HEK293 (cell line): Measurements from ENCODE around the gene GPR39.

Experiments used
- CTCF ChIA-PET: fragments of 350-600 bp; formaldehyde crosslinking; extraction: SDS; loops from one replicate; lab custom pipeline; 2021; ENCODE audit warnings: antibody characterized with exemption; lab: Yijun Ruan, JAX
- POLR2A ChIA-PET: fragments of 300-600 bp; formaldehyde crosslinking; extraction: SDS; loops from one replicate; lab custom pipeline; 2020; ENCODE audit warnings: antibody characterized with exemption, inconsistent platforms; lab: Yijun Ruan, JAX
- H3K27ac ChIP-seq: fragments of 200-500 bp; sonication (Bioruptor generic); 2 replicates; pipeline ENCODE4 v1.5.1; 2014; ENCODE audit warnings: low read depth, low read length, control low read depth, inconsistent platforms; ENCODE audit errors: extremely low read depth
- H3K36me3 ChIP-seq, 2 experiments: fragments of 200-500 bp in 1 of 2; sonication (Bioruptor generic) in 1 of 2; 1 replicate in 1 of 2; 2 replicates in 1 of 2; pipeline ENCODE4 v1.5.1; 2014 to 2017; ENCODE audit warnings: inconsistent platforms in 2 of 2, low read length in 2 of 2; ENCODE audit not compliant: control insufficient read depth in 2 of 2, insufficient read depth in 1 of 2
- H3K4me1 ChIP-seq: fragments of 200-500 bp; sonication (Bioruptor generic); 2 replicates; pipeline ENCODE4 v1.5.1; 2014; ENCODE audit warnings: mild to moderate bottlenecking, low read length, inconsistent platforms; ENCODE audit not compliant: control insufficient read depth, insufficient read depth
- H3K4me3 ChIP-seq: 2 replicates; pipeline ENCODE4 v1.5.1; 2011; ENCODE audit warnings: low read depth, mild to moderate bottlenecking, control low read depth, low read length, moderate library complexity
- H3K9me3 ChIP-seq: fragments of 200-500 bp; sonication (Bioruptor generic); 2 replicates; pipeline ENCODE4 v1.5.1; 2014; ENCODE audit warnings: low read depth, low read length, inconsistent platforms; ENCODE audit not compliant: control insufficient read depth, insufficient read depth
- BCL11B ChIP-seq: fragments of 450-650 bp; formaldehyde crosslinking; IDR thresholded peaks from 2 replicates; pipeline ENCODE4 v1.5.1; 2016; ENCODE audit warnings: low read depth, missing biosample characterization, missing genetic modification characterization
- HOXD13 ChIP-seq: sonication (generic); formaldehyde crosslinking; IDR thresholded peaks from 2 replicates; pipeline ENCODE4 v1.8.0; 2022; ENCODE audit warnings: missing genetic modification reagents, borderline replicate concordance
- MEIS1 ChIP-seq: sonication (generic); formaldehyde crosslinking; IDR thresholded peaks from 2 replicates; pipeline ENCODE4 v1.8.1; 2022; ENCODE audit warnings: missing genetic modification reagents, mild to moderate bottlenecking, borderline replicate concordance
- MYNN ChIP-seq: fragments of 450-650 bp; formaldehyde crosslinking; IDR thresholded peaks from 2 replicates; pipeline ENCODE4 v1.5.1; 2016; ENCODE audit warnings: missing biosample characterization, missing genetic modification characterization, borderline replicate concordance
- PRDM6 ChIP-seq: fragments of 450-650 bp; formaldehyde crosslinking; IDR thresholded peaks from 2 replicates; pipeline ENCODE4 v1.5.1; 2017; ENCODE audit warnings: missing biosample characterization, missing genetic modification characterization
- SETDB1 ChIP-seq: IDR thresholded peaks from one replicate; pipeline ENCODE4 v1.6.1; 2017; ENCODE audit warnings: mild to moderate bottlenecking, low read length, moderate library complexity, mixed read lengths; ENCODE audit not compliant: insufficient read length
- ZFP3 ChIP-seq: fragments of 450-650 bp; formaldehyde crosslinking; IDR thresholded peaks from 2 replicates; pipeline ENCODE4 v1.5.1; 2016; ENCODE audit warnings: low read depth, missing biosample characterization, missing genetic modification characterization
- ZNF133 ChIP-seq: fragments of 450-650 bp; formaldehyde crosslinking; IDR thresholded peaks from 2 replicates; pipeline ENCODE4 v1.5.1; 2016; ENCODE audit warnings: missing biosample characterization, missing genetic modification characterization
- ZNF140 ChIP-seq: fragments of 450-650 bp; formaldehyde crosslinking; IDR thresholded peaks from 2 replicates; pipeline ENCODE4 v1.5.1; 2016; ENCODE audit warnings: missing biosample characterization, missing genetic modification characterization
- ZNF169 ChIP-seq: fragments of 450-650 bp; formaldehyde crosslinking; IDR thresholded peaks from 2 replicates; pipeline ENCODE4 v1.5.1; 2016; ENCODE audit warnings: missing biosample characterization, missing genetic modification characterization
- ZNF18 ChIP-seq: fragments of 450-650 bp; formaldehyde crosslinking; IDR thresholded peaks from 2 replicates; pipeline ENCODE4 v1.5.1; 2016; ENCODE audit warnings: missing biosample characterization, missing genetic modification characterization
- ZNF19 ChIP-seq: fragments of 450-650 bp; formaldehyde crosslinking; IDR thresholded peaks from 2 replicates; pipeline ENCODE4; 2016; ENCODE audit warnings: missing biosample characterization, missing genetic modification characterization, low read depth
- ZNF2 ChIP-seq: fragments of 450-650 bp; formaldehyde crosslinking; IDR thresholded peaks from 2 replicates; pipeline ENCODE4 v1.5.1; 2016; ENCODE audit warnings: missing biosample characterization, missing genetic modification characterization
- ZNF202 ChIP-seq: fragments of 450-650 bp; formaldehyde crosslinking; IDR thresholded peaks from 2 replicates; pipeline ENCODE4 v1.5.1; 2016; ENCODE audit warnings: missing biosample characterization, missing genetic modification characterization, borderline replicate concordance
- ZNF223 ChIP-seq: fragments of 450-650 bp; formaldehyde crosslinking; IDR thresholded peaks from 2 replicates; pipeline ENCODE4 v1.5.1; 2016; ENCODE audit warnings: missing biosample characterization, missing genetic modification characterization
- ZNF24 ChIP-seq: fragments of 450-650 bp; formaldehyde crosslinking; IDR thresholded peaks from 2 replicates; pipeline ENCODE4 v1.5.1; 2016; ENCODE audit warnings: missing biosample characterization, missing genetic modification characterization
- ZNF266 ChIP-seq: fragments of 450-650 bp; formaldehyde crosslinking; IDR thresholded peaks from 2 replicates; pipeline ENCODE4 v1.5.1; 2016; ENCODE audit warnings: missing biosample characterization, missing genetic modification characterization, low read depth
- ZNF391 ChIP-seq: fragments of 450-650 bp; formaldehyde crosslinking; IDR thresholded peaks from 2 replicates; pipeline ENCODE4 v1.5.1; 2016; ENCODE audit warnings: low read depth, missing biosample characterization, missing genetic modification characterization, borderline replicate concordance
- ZNF394 ChIP-seq: fragments of 450-650 bp; formaldehyde crosslinking; IDR thresholded peaks from 2 replicates; pipeline ENCODE4 v1.5.1; 2016; ENCODE audit warnings: missing biosample characterization, missing genetic modification characterization, mild to moderate bottlenecking, moderate library complexity, borderline replicate concordance
- ZNF510 ChIP-seq: fragments of 450-650 bp; formaldehyde crosslinking; IDR thresholded peaks from 2 replicates; pipeline ENCODE4 v1.5.1; 2018; ENCODE audit warnings: mild to moderate bottlenecking, missing genetic modification characterization, missing biosample characterization; ENCODE audit not compliant: insufficient replicate concordance
- ZNF558 ChIP-seq: fragments of 450-650 bp; formaldehyde crosslinking; IDR thresholded peaks from 2 replicates; pipeline ENCODE4 v1.5.1; 2016; ENCODE audit warnings: missing biosample characterization, missing genetic modification characterization
- ZNF560 ChIP-seq: fragments of 450-650 bp; formaldehyde crosslinking; IDR thresholded peaks from 2 replicates; pipeline ENCODE4 v1.5.1; 2017; ENCODE audit warnings: missing biosample characterization, missing genetic modification characterization, borderline replicate concordance
- ZNF571 ChIP-seq: fragments of 450-650 bp; formaldehyde crosslinking; IDR thresholded peaks from 2 replicates; pipeline ENCODE4 v1.5.0; 2017; ENCODE audit warnings: missing biosample characterization, missing genetic modification characterization
- ZNF600 ChIP-seq: fragments of 450-650 bp; formaldehyde crosslinking; IDR thresholded peaks from 2 replicates; pipeline ENCODE4 v1.5.1; 2016; ENCODE audit warnings: missing biosample characterization, missing genetic modification characterization
- ZNF623 ChIP-seq: fragments of 450-650 bp; formaldehyde crosslinking; IDR thresholded peaks from 2 replicates; pipeline ENCODE4 v1.5.1; 2016; ENCODE audit warnings: missing biosample characterization, missing genetic modification characterization
- ZNF670 ChIP-seq: fragments of 450-650 bp; formaldehyde crosslinking; IDR thresholded peaks from 2 replicates; pipeline ENCODE4 v1.5.1; 2016; ENCODE audit warnings: missing biosample characterization, missing genetic modification characterization, low read depth
- ZNF830 ChIP-seq: fragments of 450-650 bp; IDR thresholded peaks from 2 replicates; pipeline ENCODE4 v1.5.0; 2018; ENCODE audit warnings: missing biosample characterization, missing genetic modification characterization, low read depth, mild to moderate bottlenecking, moderate library complexity
- ZSCAN5A ChIP-seq: fragments of 450-650 bp; formaldehyde crosslinking; IDR thresholded peaks from 2 replicates; pipeline ENCODE4 v1.5.1; 2016; ENCODE audit warnings: missing biosample characterization, missing genetic modification characterization

The GPR39 gene

GRCh38 chr2:132403146-132403545 lies 13.5 kb upstream of the GPR39 start:
- ChIA-PET POLR2A (no interaction called here), CTCF (no interaction called here)
- H3K36me3 ChIP-seq = no peaks in the 10 kb centered on the region
- no peak overlapping the region for H3K4me3 ChIP-seq
- H3K27ac ChIP-seq = no peak overlapping the region
- no peak for TF ChIP-seq ZNF24 (tag by site-specific recombination)
- TF ChIP-seq ZNF623 (tag by site-specific recombination) = no peak
- no peak for TF ChIP-seq ZNF19
- TF ChIP-seq ZNF670 (tag by site-specific recombination) = no peak
- TF ChIP-seq ZNF202 = no peak
- TF ChIP-seq ZNF18 (tag by site-specific recombination) = no peak
- TF ChIP-seq ZNF391 (tag by site-specific recombination) = no peak
- no peak for TF ChIP-seq ZNF558 (tag by site-specific recombination)
- TF ChIP-seq ZSCAN5A = no peak
- TF ChIP-seq ZFP3 (tag by site-specific recombination) = no peak
- no peak for TF ChIP-seq ZNF394 (tag by site-specific recombination)
- TF ChIP-seq ZNF510 = no peak
- TF ChIP-seq ZNF600 (tag by site-specific recombination) = no peak
- no peak for TF ChIP-seq MYNN (tag by site-specific recombination)
- no peak for TF ChIP-seq ZNF133 (tag by site-specific recombination)
- no peak for TF ChIP-seq ZNF830 (tag by site-specific recombination)
- TF ChIP-seq ZNF560 = no peak
- no peak for TF ChIP-seq SETDB1
- TF ChIP-seq HOXD13 = no peak
- no peaks in the 10 kb centered on the region for H3K9me3 ChIP-seq
- no peaks in the 10 kb centered on the region for H3K4me1 ChIP-seq

GRCh38 chr2:132404056-132404455 lies 12.5 kb upstream of the GPR39 start:
- Histone ChIP-seq H3K27ac (no peak overlapping the region), H3K36me3 (no peaks in the 10 kb centered on the region), H3K4me1 (no peaks in the 10 kb centered on the region), H3K4me3 (no peak overlapping the region), H3K9me3 (no peaks in the 10 kb centered on the region)
- POLR2A ChIA-PET = no interaction called here
- no peak for TF ChIP-seq MEIS1 (CRISPR knock-in tag)
- TF ChIP-seq ZNF266 (tag by site-specific recombination) = no peak
- no peak for TF ChIP-seq ZNF169 (tag by site-specific recombination)
- no peak for TF ChIP-seq PRDM6
- no peak for TF ChIP-seq SETDB1
- TF ChIP-seq ZNF600 (tag by site-specific recombination) = no peak
- TF ChIP-seq BCL11B (tag by site-specific recombination) = no peak
- TF ChIP-seq ZNF140 (tag by site-specific recombination) = no peak
- TF ChIP-seq ZNF2 (tag by site-specific recombination) = no peak
- TF ChIP-seq ZNF223 = no peak
- TF ChIP-seq ZNF571 = no peak
- CTCF ChIA-PET = interaction anchor here (0.7 kb wide), 1 partner anchor 8 kb away, joined by 4 read pairs; no protein-coding TSS in a partner anchor
